ENCODE data around the gene FBXL3.

DNA sequence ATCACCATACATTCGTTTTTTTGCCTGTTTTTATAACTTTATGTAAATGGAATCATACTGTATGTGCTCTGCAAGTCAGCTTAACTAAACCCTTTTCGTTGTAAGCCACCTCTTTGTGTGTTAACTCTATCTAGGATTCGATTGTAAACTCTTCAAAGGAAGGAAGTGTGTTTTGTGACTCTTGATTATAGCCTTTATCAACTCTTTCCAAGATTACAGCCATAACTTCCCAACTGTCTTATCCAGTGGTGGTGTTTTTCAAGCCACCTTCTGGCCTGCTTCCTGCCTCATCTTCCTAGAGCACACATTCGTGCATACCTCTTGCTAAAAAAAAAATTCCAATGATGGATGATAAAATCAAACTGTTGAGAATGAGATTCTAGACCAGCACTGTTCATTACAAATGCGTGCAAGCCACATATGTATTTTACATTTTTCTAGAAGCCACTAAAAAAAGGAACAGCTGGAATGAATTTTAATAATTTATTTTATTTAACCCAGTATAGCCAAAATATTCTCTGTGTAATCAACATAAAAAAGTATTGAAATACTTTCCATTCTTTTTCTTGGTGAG lies 12.0 kb upstream of the FBXL3 start:
- no peak for TF ChIP-seq TCF12 (IDR thresholded peaks at IDR 0.05; ENCODE audit: low read depth, low read length)
- TF ChIP-seq POLR2A (IDR thresholded peaks at IDR 0.05; ENCODE audit: control extremely low read depth in 1 of 2, low read depth in 2 of 2, low read length in 2 of 2): no peak
- TF ChIP-seq SIN3A (conservative IDR thresholded peaks at IDR 0.05 in 1 of 2, IDR thresholded peaks at IDR 0.05 in 1 of 2; ENCODE audit: low read depth in 1 of 2, low read length in 2 of 2): no peak
- TF ChIP-seq POLR2AphosphoS5 (IDR thresholded peaks at IDR 0.05; ENCODE audit: low read depth, low read length): no peak
- TF ChIP-seq, protein P1, sequence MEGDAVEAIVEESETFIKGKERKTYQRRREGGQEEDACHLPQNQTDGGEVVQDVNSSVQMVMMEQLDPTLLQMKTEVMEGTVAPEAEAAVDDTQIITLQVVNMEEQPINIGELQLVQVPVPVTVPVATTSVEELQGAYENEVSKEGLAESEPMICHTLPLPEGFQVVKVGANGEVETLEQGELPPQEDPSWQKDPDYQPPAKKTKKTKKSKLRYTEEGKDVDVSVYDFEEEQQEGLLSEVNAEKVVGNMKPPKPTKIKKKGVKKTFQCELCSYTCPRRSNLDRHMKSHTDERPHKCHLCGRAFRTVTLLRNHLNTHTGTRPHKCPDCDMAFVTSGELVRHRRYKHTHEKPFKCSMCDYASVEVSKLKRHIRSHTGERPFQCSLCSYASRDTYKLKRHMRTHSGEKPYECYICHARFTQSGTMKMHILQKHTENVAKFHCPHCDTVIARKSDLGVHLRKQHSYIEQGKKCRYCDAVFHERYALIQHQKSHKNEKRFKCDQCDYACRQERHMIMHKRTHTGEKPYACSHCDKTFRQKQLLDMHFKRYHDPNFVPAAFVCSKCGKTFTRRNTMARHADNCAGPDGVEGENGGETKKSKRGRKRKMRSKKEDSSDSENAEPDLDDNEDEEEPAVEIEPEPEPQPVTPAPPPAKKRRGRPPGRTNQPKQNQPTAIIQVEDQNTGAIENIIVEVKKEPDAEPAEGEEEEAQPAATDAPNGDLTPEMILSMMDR (IDR thresholded peaks at IDR 0.05; ENCODE audit: control extremely low read depth in 1 of 3, insufficient read depth in 1 of 3, low read depth in 1 of 3, low read length in 3 of 3): no peak
- no peak for TF ChIP-seq NRF1 (IDR thresholded peaks at IDR 0.05; ENCODE audit: low read depth, low read length)
- TF ChIP-seq EZH2 (IDR thresholded peaks at IDR 0.05; ENCODE audit: low read depth, low read length, severe bottlenecking): no peak
- no peak for TF ChIP-seq RFX5 (IDR thresholded peaks at IDR 0.05; ENCODE audit: borderline replicate concordance, low read depth, low read length)
- TF ChIP-seq EP300 (IDR thresholded peaks at IDR 0.05; ENCODE audit: borderline replicate concordance in 1 of 2, low read depth in 2 of 2, low read length in 2 of 2): no peak
- TF ChIP-seq SP2 (IDR thresholded peaks at IDR 0.05; ENCODE audit: low read length): no peak
- TF ChIP-seq RAD21 (IDR thresholded peaks at IDR 0.05 in 1 of 2, conservative IDR thresholded peaks at IDR 0.05 in 1 of 2; ENCODE audit: low read depth in 2 of 2, low read length in 2 of 2): no peak
- TF ChIP-seq, protein P2, sequence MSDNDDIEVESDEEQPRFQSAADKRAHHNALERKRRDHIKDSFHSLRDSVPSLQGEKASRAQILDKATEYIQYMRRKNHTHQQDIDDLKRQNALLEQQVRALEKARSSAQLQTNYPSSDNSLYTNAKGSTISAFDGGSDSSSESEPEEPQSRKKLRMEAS (IDR thresholded peaks at IDR 0.05): no peak
- no peak for TF ChIP-seq JUN (IDR thresholded peaks at IDR 0.05; ENCODE audit: low read depth, low read length)
